Astrocyte of the spinal cord (primary cell): ENCODE results near the gene FYN.

ENCODE experiments used
- DNase-seq: peaks from one replicate; pipeline ENCODE4 v3.0.0; 2011; ENCODE audit warnings: low read depth, low spot score
- H3K4me3 ChIP-seq: 2 replicates; pipeline ENCODE4 v1.5.1; 2011; ENCODE audit warnings: low read depth, mild to moderate bottlenecking, low read length, moderate library complexity
- in situ Hi-C: cut with HindIII; loops from 2 replicates; pipeline ENCODE4 v1.10.0; 2017; ENCODE audit warnings: low sequenced_read_pairs
- TF ChIP-seq, protein P1 (sequence below): IDR thresholded peaks from 2 replicates; pipeline ENCODE4 v1.5.1; 2012; ENCODE audit warnings: low read depth, mild to moderate bottlenecking, low read length, inconsistent platforms

Gene FYN

DNA sequence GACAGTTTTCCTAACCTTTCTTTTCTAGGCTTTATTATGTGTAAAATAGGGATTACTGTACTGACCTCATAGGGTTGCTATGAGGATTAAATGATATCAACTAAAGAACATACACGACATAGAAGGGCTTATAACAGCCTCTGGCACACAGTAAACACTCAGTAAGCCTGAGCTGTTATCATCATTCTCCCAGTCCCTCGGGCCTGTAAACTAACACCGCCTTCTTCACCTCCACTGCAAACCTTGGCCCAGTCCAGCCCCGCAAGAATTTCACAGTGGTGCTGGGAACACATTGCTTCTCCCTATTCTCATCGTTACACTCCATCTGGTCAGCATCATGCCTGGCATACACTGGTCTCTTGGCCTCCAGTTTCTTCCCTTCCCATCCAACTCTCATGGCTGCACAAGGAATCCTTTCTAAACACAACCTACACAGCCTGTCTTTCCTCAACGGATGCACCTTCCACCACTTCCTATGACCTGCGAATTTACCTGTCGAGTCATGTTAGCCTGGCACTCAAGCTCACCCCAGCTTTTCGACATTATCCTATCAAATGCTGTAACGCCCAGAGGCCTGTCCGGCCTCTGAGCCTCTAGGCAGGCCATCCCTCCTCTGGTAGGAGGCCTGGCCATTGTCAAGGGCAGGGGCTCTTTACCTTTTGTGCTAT, 92.1 kb downstream of the FYN start:
- TF ChIP-seq, protein P1, sequence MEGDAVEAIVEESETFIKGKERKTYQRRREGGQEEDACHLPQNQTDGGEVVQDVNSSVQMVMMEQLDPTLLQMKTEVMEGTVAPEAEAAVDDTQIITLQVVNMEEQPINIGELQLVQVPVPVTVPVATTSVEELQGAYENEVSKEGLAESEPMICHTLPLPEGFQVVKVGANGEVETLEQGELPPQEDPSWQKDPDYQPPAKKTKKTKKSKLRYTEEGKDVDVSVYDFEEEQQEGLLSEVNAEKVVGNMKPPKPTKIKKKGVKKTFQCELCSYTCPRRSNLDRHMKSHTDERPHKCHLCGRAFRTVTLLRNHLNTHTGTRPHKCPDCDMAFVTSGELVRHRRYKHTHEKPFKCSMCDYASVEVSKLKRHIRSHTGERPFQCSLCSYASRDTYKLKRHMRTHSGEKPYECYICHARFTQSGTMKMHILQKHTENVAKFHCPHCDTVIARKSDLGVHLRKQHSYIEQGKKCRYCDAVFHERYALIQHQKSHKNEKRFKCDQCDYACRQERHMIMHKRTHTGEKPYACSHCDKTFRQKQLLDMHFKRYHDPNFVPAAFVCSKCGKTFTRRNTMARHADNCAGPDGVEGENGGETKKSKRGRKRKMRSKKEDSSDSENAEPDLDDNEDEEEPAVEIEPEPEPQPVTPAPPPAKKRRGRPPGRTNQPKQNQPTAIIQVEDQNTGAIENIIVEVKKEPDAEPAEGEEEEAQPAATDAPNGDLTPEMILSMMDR, result no peak
- in situ Hi-C loops, result no loop called here
- no peak for DNase-seq
- no peak overlapping the region for H3K4me3 ChIP-seq

DNA sequence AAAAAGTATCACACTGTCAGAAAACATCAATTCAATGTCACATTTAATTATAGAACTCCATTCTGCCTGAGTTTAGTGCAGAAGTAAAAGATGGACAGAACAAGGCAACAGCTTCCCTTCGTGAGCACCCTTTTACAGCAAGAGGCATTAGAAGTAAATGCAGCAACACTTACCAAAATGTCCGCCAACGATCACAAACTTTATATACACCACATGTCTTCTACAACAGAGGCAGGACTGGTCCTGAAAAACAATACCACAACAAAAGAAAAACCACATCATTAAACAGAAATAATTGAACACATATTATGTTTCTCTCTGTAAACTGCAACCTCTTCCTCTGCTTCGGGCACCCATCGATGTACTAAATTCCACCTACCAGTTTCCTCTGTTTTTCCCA, 92.9 kb downstream of the FYN start:
- in situ Hi-C loops, result no loop called here

DNA sequence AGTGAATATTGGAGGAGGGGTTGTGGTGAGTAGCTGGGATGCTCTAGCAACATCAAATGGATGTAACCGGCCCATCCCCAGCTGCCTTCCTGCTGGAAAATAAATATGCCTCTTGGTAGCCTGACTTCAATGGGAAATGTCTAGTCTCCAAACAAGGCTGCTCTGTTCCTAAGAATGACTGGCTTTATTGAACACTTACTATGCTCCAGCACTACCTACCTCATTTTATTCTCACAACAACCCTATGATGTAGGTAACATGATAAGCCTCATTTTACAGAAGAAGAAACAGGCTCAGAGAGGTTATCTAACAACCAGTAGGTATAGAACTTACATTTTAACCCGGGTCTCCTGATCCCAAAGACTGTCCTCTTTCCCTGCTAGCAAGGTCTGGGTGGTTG, 93.6 kb downstream of the FYN start:
- no peak for DNase-seq
- TF ChIP-seq, protein P1, result no peak
- no peak overlapping the region for H3K4me3 ChIP-seq
- in situ Hi-C loops, result no loop called here

More for the DNA sequence above, 92.9 kb downstream of the FYN start:
- DNase-seq, result no peak
- no peak overlapping the region for H3K4me3 ChIP-seq
- TF ChIP-seq, protein P1, result no peak

DNA sequence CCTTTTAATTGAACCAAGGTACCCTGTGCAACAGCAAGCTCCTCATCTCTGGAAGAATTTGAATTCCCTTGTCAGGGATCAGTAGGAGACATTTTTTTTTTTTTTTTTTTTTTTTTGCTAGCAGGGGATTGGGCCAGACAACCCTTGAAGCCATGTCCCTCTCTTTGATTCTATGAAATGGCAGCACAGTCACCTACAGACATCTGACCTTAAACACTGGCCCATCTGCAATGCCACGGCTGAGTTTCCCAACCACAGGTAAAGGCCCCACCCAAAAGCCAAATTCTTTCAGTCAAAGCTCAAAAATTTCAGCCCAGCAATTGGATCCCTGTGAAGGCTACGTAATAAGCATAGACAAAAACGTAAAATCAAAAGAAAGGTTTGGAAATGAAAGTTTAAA, 94.2 kb downstream of the FYN start:
- TF ChIP-seq, protein P1, result no peak
- in situ Hi-C loops, result no loop called here
- no peak for DNase-seq
- H3K4me3 ChIP-seq, result no peak overlapping the region

DNA sequence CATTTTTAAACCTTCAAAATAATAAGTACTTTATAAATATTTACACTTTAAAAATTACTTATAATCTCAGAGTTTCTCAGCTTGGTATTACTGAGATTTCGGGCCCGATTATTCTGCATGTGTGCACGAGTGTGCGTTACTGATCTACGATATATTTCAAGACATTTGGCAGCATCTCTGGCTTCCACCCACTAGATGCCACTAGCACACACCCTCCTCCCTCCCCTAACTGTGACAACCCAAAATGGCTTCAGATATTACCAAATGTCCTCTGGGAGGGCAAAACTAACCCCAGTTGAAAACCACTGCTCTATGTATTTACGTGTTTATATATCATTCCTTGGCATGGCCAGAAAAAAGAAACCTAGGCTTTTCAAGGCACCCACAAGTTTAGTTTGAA, 95.9 kb downstream of the FYN start:
- in situ Hi-C loops, result no loop called here
- TF ChIP-seq, protein P1, result peak; percentile 2
- no peak for DNase-seq
- H3K4me3 ChIP-seq, result no peak overlapping the region

DNA sequence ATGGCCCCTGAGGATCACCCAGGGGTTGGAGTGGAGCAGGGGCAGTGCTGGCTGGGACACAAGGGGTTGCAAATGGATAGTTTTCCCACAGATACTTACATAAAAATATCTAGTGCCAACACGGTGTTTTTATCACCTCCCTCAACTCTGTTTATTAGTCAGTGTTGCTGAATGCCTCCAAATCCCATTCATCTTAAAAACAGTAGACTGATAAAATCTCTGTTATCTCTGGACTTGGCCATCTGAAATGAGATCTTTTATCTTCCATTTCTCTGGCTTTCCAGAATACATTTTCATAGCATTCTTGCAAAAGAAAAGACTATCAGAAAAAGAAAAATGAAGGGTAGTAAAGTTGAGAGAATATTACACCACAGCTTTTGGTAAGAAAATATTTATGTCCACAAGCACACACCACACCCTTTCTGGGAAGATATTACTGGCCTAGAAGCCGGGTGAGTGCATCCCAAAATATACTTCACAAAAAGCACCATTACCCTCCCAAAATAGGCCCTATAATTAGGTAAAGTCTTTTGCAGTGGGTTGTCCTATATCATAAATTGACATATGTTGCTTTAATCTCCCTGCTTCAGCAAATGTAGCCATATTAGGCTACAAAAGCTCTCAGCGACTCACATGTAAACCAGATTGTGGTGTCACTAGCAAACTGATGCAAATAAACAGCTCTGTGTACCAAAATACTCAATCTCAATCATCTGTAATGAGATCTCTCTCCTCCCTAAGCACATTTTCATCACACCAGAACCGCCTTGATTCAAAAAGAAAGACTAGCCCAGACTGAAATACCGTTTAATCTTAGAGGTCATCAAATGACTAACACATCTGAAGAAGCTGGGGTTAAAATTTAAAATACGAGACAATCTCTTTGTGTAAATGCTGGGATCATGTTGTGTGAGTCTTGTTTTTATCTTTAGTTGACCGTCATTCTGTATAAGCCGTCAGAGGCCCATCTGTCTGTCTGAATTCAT, 96.7 kb downstream of the FYN start:
- no peak for DNase-seq
- TF ChIP-seq, protein P1, result no peak
- in situ Hi-C loops, result no loop called here
- no peak overlapping the region for H3K4me3 ChIP-seq
